Measurements from ENCODE around the gene PARD3. TPM values are rescaled to one million over a fixed set of nuclear protein-coding genes. Genes with fewer than 3 reads are reported as not detected.

Gene PARD3
- total RNA-seq, 2 donors from 2014 or later = 36.1 to 48.5 TPM

DNA sequence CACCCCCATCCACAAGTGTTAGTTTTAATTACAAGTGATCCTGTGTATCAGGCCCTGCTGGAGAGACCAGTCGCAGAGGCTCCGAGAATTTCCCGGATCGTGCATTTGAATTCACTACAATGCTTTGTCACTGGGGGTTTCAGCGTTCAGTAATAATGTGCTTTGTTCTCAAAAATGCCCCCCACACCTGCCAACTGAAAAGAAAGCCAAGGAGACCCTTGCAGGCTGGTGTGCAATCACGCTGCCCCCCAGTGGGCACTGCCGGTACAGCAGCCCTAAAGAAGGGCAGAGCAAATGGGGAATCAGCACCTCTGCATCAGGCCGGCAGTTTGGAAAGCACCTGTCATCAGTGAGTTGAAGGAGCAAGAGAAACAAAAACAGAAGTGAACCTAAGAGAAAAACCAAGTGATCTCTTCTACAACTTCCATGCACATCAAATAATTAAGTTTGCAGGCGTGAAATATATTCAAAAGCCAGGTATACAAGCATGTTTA is 177.6 kb downstream of the PARD3 start:
- no peak for TF ChIP-seq POLR2A (IDR thresholded peaks at IDR 0.05)
- TF ChIP-seq, protein P1, sequence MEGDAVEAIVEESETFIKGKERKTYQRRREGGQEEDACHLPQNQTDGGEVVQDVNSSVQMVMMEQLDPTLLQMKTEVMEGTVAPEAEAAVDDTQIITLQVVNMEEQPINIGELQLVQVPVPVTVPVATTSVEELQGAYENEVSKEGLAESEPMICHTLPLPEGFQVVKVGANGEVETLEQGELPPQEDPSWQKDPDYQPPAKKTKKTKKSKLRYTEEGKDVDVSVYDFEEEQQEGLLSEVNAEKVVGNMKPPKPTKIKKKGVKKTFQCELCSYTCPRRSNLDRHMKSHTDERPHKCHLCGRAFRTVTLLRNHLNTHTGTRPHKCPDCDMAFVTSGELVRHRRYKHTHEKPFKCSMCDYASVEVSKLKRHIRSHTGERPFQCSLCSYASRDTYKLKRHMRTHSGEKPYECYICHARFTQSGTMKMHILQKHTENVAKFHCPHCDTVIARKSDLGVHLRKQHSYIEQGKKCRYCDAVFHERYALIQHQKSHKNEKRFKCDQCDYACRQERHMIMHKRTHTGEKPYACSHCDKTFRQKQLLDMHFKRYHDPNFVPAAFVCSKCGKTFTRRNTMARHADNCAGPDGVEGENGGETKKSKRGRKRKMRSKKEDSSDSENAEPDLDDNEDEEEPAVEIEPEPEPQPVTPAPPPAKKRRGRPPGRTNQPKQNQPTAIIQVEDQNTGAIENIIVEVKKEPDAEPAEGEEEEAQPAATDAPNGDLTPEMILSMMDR (IDR thresholded peaks at IDR 0.05) = peak; percentile 66 to 96 (median 86)
- Histone ChIP-seq H3K27me3 (no peaks in the 10 kb centered on the region), H3K9me3 (no peaks in the 10 kb centered on the region), H3K27ac (no peak overlapping the region), H3K4me3 (no peak overlapping the region), H3K4me1 (peaks cover 21% of the 10 kb centered on the region), H3K36me3 (replicated peaks in 1 of 2; ENCODE audit: insufficient read depth in 1 of 2, low read depth in 2 of 2) (no peaks in the 10 kb centered on the region)
- WGBS, 2 donors = 24 to 34% methylated on average over 9 of the region's 9 CpGs
- DNase-seq (peak; percentile 56 to 80 (median 63)), ATAC-seq (peak; percentile 64)
- intact Hi-C loops (cut with DNase I) = loop anchor here (10.0 kb wide), 1 partner anchor 1453 kb away; no protein-coding TSS in a partner anchor

DNA sequence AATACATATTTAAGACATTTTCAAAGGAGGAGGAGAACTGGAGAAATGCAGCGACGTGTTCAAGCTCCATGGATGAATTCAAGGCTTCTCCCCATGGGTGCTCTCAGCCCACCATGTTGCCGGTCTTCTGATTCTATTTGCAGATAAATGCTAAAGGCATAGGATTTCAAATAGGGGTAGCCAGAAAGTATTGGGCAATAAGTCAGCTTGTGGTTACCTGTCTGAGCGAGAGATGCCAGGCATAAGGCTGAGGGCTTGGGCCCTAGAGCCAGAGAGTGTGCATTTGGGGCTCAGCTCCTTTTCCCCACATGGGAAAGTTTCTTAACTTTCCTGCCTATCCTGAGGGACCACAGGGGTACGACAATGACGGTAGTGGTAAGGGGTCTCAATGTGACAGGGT is 180.0 kb downstream of the PARD3 start:
- Histone ChIP-seq H3K36me3 (replicated peaks in 1 of 2; ENCODE audit: insufficient read depth in 1 of 2, low read depth in 2 of 2) (no peaks in the 10 kb centered on the region), H3K4me1 (peaks cover 15% of the 10 kb centered on the region), H3K27ac (no peak overlapping the region), H3K9me3 (no peaks in the 10 kb centered on the region), H3K27me3 (no peaks in the 10 kb centered on the region), H3K4me3 (no peak overlapping the region)
- ATAC-seq = no peak
- TF ChIP-seq, protein P1 (IDR thresholded peaks at IDR 0.05) = no peak
- no peak for TF ChIP-seq POLR2A (IDR thresholded peaks at IDR 0.05)
- no peak for DNase-seq
- 93 to 99% methylated on average over 6 of the region's 6 CpGs for WGBS, 2 donors
- intact Hi-C loops (cut with DNase I) = loop anchor here (10.0 kb wide), 1 partner anchor 1450 kb away; no protein-coding TSS in a partner anchor

DNA sequence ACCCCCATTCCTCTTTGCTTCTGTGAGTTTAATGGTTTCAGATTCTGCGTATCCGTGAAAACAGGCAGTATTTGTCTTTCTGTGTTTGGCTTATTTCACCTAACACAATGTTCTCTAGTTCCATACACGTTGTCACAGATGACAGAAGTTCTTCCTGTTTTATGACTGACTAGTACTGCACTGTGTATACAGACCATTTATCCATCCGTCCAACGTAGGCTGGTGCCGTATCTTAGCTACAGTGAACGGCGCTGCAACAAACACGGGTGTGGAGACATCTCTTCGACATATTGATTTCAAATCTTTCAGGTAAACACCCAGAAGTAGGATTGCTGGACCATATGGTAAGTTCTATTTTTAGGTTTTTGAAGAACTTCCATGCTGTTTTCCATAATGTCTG is 181.7 kb downstream of the PARD3 start:
- WGBS, 2 donors = 75 to 83% methylated on average over 10 of the region's 10 CpGs

DNA sequence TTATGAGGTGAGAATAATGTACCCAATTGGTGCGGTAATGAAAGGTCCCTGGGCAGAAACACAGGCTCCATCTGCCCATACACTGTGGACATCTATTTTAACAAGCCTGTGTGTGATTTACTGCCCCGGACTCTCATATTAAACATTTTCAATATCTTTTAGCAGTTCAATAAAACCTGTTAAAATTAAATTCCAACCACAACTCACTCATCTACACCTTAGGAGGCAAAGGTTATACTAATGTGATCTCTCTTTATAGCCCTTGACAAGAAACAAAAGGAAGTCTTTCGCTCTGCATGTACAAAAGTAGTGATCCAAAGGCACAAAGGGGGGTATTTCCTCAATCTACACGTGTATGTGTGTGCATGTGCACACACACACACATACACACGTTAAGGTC is 186.0 kb downstream of the PARD3 start:
- no peak for DNase-seq
- 78 to 82% methylated on average over 5 of the region's 5 CpGs for WGBS, 2 donors
- Histone ChIP-seq H3K27ac (no peak overlapping the region), H3K4me3 (no peak overlapping the region), H3K27me3 (no peaks in the 10 kb centered on the region), H3K4me1 (peaks cover 8% of the 10 kb centered on the region), H3K9me3 (no peaks in the 10 kb centered on the region), H3K36me3 (replicated peaks in 1 of 2; ENCODE audit: insufficient read depth in 1 of 2, low read depth in 2 of 2) (no peaks in the 10 kb centered on the region)
- intact Hi-C loops (cut with DNase I) = no loop called here
- no peak for TF ChIP-seq POLR2A (IDR thresholded peaks at IDR 0.05)
- TF ChIP-seq, protein P1 (IDR thresholded peaks at IDR 0.05) = no peak
- no peak for ATAC-seq

More for the DNA sequence above, 181.7 kb downstream of the PARD3 start:
- Histone ChIP-seq H3K36me3 (replicated peaks in 1 of 2; ENCODE audit: insufficient read depth in 1 of 2, low read depth in 2 of 2) (no peaks in the 10 kb centered on the region), H3K9me3 (no peaks in the 10 kb centered on the region), H3K27ac (peak overlapping the region in 1 of 4 donors; percentile 9), H3K27me3 (no peaks in the 10 kb centered on the region), H3K4me1 (peaks cover 16% of the 10 kb centered on the region), H3K4me3 (no peak overlapping the region)
- DNase-seq = peak in 2 of 4 donors; percentile 33 to 42
- TF ChIP-seq, protein P1 (IDR thresholded peaks at IDR 0.05) = no peak
- no peak for TF ChIP-seq POLR2A (IDR thresholded peaks at IDR 0.05)
- no peak for ATAC-seq
- intact Hi-C loops (cut with DNase I) = loop anchor here (10.0 kb wide), 1 partner anchor 1449 kb away; no protein-coding TSS in a partner anchor
